Coronary artery (tissue), 2 donors: ENCODE data around the gene TMEM161A.
"Not testable (repeated sequence)": the region's sequence is repeated elsewhere in the genome, so short reads cannot be mapped to it uniquely, and the experiment has no call there.

Source experiments
- DNase-seq: peaks from one replicate; pipeline ENCODE4 v3.0.0-alpha.2; 2017; ENCODE audit warnings: low spot score
- H3K27ac ChIP-seq, 2 donors: fragments of 200-600 bp; sonication (generic); one replicate each; pipeline ENCODE4 v1.5.1; 2016 to 2019
- H3K4me3 ChIP-seq: fragments of 200-600 bp; sonication (generic); 2 replicates; pipeline ENCODE4 v1.5.1; 2016; ENCODE audit warnings: mild to moderate bottlenecking, moderate library complexity
- CTCF ChIP-seq: fragments of 200-600 bp; sonication (generic); IDR thresholded peaks from one replicate; pipeline ENCODE4 v1.5.1; 2019; ENCODE audit warnings: antibody characterized with exemption

Gene TMEM161A

GRCh38 chr19:19138109-19138981 lies at the start of gene TMEM161A:
Gene TMEM161A, minus strand, starts transcription at chr19:19138478. Its CDS starts 50 bp downstream, at chr19:19138428.
- H3K4me3 ChIP-seq, result peak within 1 kb of the TSS; percentile 75
- no peak for TF ChIP-seq CTCF
- peak within 1 kb of the TSS; percentile 24 to 63 for H3K27ac ChIP-seq
- DNase-seq, result peak; percentile 97

- no peak for DNase-seq
- Histone ChIP-seq H3K4me3 (no peak overlapping the region), H3K27ac (no peak overlapping the region)
- TF ChIP-seq CTCF, result no peak
Observed at GRCh38 chr19:19186742-19187141, 48.5 kb upstream of the TMEM161A start.

DNA sequence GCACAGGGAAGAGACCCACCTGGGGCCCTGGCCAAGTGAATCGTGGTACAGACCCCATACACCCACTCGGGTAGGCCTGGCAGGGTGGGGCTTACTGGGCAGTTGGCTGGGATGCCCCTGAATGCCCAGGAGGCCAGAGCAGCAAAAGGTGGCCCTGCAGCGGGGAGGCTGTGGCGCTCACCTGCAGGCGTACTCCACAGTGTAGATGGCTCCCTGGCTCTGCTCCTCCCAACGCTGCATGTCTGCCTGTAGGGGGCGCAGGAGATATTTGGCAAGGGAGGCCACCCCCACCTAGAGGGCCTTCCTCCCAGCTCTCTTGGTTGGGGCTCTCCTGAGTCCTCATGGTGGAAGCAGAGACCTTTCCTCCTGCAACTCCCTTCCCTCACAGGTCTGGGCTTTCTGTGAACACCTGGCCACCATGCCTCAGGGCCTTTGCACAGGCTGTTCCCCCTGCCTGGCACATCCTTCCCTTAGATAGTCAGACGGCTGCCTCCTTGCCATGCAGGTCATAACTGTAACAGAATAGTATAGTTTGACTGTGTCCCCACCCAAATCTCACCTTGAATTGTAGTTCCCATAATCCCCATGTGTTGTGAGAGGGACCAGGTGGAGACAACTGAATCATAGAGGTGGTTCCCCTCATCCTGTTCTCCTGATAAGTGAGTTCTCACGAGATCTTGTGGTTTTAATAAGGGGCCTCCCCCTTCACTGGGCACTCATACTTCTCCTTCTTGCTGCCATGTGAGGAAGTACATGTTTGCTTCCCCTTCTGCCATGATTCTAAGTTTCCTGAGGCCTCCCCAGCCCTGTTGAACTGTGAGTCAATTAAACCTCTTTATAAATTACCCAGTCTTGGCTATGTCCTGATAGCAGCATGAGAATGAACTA lies 47.8 kb upstream of the TMEM161A start:
- H3K27ac ChIP-seq, result no peak overlapping the region
- H3K4me3 ChIP-seq, result no peak overlapping the region
- no peak for DNase-seq
- TF ChIP-seq CTCF, result no peak

DNA sequence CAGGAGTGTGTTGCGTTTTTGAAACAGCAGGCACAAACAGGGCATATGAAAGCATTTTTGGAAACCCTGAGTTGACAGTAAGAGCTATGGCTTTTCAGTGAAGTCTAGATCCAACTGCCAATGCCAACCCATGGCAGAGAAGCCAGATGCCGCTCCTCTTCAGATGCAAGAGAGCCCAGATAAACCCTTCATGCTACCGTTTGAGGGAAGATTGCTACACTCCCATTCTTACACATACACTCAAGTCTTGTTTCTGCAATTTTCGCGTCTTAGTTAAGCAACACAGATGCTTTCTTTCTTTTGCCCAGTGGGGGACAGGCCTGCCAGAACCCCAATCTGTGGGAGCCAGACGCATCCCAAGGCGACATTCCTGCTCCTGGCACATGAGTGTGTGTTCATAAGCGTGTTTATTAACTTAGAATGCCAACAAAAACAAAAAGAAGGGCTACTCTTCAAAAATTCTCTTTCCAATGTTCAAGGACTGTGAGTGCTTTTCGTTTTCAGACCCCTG lies 43.3 kb upstream of the TMEM161A start:
- DNase-seq, result no peak

DNA sequence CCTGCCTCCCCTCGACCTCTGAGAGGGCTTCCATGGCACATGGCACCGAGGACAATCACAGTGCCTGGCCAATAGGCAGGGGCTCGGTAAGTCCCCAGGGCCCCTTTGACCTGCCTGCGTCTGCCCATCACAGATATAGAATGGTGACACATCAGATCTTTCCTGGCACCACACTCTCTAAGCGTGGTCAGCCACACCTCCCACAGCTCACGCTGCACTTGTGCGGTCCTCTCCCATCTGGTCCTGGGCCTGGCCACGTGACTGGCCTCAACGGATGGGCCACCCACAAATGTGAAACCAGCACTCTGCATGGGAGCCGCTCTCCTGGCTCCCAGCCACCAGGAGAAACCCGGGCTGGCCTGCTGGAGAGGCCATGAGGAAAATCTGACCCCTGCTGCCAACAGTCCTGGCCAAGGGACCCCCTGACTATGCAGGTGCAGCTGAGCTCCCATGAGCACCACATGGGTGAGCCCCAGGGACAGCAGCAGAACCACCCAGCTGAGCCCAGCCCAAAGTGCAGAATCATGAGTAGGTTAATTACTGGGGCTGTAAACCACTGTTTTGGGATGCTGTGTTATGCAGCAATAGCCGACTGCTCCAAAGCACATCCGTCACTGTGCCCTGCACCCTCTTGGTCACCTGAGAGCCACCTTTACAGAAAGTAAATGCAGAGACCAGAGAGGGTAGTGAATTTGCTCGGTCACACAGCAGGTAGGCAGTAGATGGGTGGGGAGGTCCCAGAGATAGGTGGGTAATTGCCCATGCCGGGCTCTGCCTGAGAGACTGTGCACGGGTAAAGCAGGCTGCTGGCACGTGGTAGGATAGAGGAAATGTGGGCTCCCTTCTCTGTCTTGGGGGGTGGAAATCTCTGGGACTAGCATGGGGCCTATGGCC lies 41.5 kb upstream of the TMEM161A start:
- no peak for DNase-seq
- no peak overlapping the region for H3K27ac ChIP-seq
- H3K4me3 ChIP-seq, result no peak overlapping the region
- TF ChIP-seq CTCF, result no peak

More for the DNA sequence above, 43.3 kb upstream of the TMEM161A start:
- no peak overlapping the region for H3K27ac ChIP-seq
- no peak overlapping the region for H3K4me3 ChIP-seq
- TF ChIP-seq CTCF, result no peak

DNA sequence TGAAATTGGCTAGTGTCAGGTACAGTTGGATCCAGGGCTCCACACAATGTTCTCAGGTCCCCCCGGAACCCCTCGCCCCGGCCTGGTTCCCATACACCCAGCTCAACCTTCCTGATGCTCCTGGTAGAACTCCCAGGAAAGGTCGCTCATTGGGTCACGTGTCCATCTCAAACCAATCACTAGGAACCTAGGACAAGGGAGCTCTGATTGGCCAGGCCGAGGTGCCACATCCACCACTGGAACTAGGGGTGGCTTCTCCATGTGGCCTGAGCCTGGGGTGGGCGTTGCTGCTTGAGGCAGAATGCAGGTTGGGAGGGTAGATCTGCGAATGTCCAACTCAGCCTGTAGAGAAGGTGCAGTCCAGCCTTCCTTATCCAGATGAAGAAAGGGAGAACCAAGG lies 38.7 kb upstream of the TMEM161A start:
- no peak for TF ChIP-seq CTCF
- no peak for DNase-seq
- no peak overlapping the region for H3K4me3 ChIP-seq
- no peak overlapping the region for H3K27ac ChIP-seq

DNA sequence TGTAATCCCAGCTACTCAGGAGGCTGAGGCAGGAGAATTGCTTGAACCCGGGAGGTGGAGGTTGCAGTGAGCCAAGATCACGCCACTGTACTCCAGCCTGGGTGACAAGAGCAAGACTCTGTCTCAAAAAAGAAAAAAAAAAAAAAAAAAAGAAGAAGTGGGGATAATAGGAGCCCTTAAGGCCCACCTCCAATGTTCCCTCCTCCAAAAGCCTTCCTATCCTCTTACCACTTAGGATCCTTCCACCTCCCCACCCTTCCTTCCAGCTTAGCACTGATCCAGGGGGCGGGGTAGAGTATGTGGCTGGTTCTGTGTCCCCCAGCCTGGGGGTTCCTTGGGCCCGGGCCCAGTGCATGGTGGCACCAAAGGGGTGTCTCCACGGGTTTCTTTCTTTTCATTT lies 35.0 kb upstream of the TMEM161A start:
- not testable (repeated sequence) for H3K4me3 ChIP-seq, H3K27ac ChIP-seq, DNase-seq
